Stimulated activated CD4-positive, alpha-beta T cell treated with anti-CD3 and anti-CD28 coated beads, Interleukin-1b, Interleukin-23, amount 100 ng/mL, for 48 hours (primary cell): Measurements from ENCODE around the gene H6PD.

Source experiments
- DNase-seq: peaks from one replicate; pipeline ENCODE4 v3.0.0-alpha.2; 2020

The H6PD gene

GRCh38 chr1:9234223-9235095 is at the start of gene H6PD:
Gene H6PD, plus strand, starts transcription at chr1:9234774. Its CDS starts 10,161 bp downstream, at chr1:9244935.
- DNase-seq, result peak; percentile 62

GRCh38 chr1:9186082-9186859 is 48.3 kb upstream of the H6PD start:
- DNase-seq, result no peak

GRCh38 chr1:9187004-9187403 is 47.6 kb upstream of the H6PD start:
- no peak for DNase-seq

GRCh38 chr1:9190234-9190633 is 44.3 kb upstream of the H6PD start:
- DNase-seq, result no peak

GRCh38 chr1:9191231-9191630 is 43.3 kb upstream of the H6PD start:
- no peak for DNase-seq

- no peak for DNase-seq
Measured at GRCh38 chr1:9192578-9193232, 41.9 kb upstream of the H6PD start.

GRCh38 chr1:9193233-9193625 is 41.3 kb upstream of the H6PD start:
- no peak for DNase-seq

GRCh38 chr1:9194024-9194423 is 40.5 kb upstream of the H6PD start:
- no peak for DNase-seq

- no peak for DNase-seq
Measured at GRCh38 chr1:9195651-9196050, 38.9 kb upstream of the H6PD start.

- DNase-seq, result peak; percentile 69
Measured at GRCh38 chr1:9196129-9197040, 38.2 kb upstream of the H6PD start.

- no peak for DNase-seq
Measured at GRCh38 chr1:9197186-9198099, 37.1 kb upstream of the H6PD start.

- DNase-seq, result peak; percentile 24
Measured at GRCh38 chr1:9198538-9199361, 35.8 kb upstream of the H6PD start.

GRCh38 chr1:9200441-9200840 is 34.1 kb upstream of the H6PD start:
- no peak for DNase-seq

- no peak for DNase-seq
Measured at GRCh38 chr1:9201401-9202239, 33.0 kb upstream of the H6PD start.

GRCh38 chr1:9202240-9202870 is 32.2 kb upstream of the H6PD start:
- no peak for DNase-seq

GRCh38 chr1:9203511-9203982 is 31.0 kb upstream of the H6PD start:
- DNase-seq, result peak; percentile 32

- DNase-seq, result no peak
Measured at GRCh38 chr1:9204156-9204720, 30.3 kb upstream of the H6PD start.

- no peak for DNase-seq
Measured at GRCh38 chr1:9207086-9207485, 27.5 kb upstream of the H6PD start.
